ENCODE data around the gene STPG3. TPM values are rescaled to one million over a fixed set of nuclear protein-coding genes. Genes with fewer than 3 reads are reported as not detected.

STPG3 gene
- total and polyA plus RNA-seq, 2 experiments from 2014 or later, result not detected

DNA sequence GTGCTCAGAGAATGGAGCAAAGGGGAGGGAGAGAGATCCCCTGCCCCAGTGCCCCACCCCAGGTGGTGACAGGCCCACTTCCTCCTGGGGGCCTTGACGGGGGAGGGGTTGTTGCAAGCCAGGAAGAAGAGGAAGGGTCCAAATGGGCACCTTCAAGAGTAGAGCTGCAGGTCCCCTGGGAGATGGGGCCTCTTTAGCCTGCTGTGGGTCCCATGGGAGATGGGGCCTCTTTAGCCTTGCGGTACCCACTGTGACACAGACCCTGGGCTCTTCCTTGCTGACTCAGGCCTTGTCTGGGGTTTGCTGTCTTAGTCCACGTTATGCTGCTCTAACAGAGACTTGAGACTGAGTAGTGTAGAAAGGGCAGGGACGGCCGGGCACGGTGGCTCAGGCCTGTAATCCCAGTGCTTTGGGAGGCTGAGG, 16.9 kb downstream of the STPG3 start:
- H3F3A ChIP-seq (replicated peaks; ENCODE audit: low read depth), result no peaks in the 10 kb centered on the region
- H3K79me2 ChIP-seq (replicated peaks; ENCODE audit: insufficient read depth), result no peaks in the 10 kb centered on the region
- H3K27ac Mint-ChIP-seq, result peak overlapping the region; percentile 62; the same call in 1 of the 2 replicates
- H4K20me1 ChIP-seq (replicated peaks; ENCODE audit: insufficient read depth), result 0 out of 2 replicates have a peak, but pooled peaks cover 9% of the 10 kb centered on the region
- no peak for ATAC-seq
- peaks cover under 1% of the 10 kb centered on the region for H3K4me1 Mint-ChIP-seq
- H3K36me3 ChIP-seq (ENCODE audit: insufficient read depth), result peaks cover 10% of the 10 kb centered on the region; the same call in 1 of the 2 replicates
- H3K9me2 ChIP-seq (ENCODE audit: insufficient read depth), result no peaks in the 10 kb centered on the region
- no peaks in the 10 kb centered on the region for H3K27me3 ChIP-seq (ENCODE audit: insufficient read depth)
- H3K4me3 Mint-ChIP-seq, result no peak overlapping the region
- H2AFZ ChIP-seq, result no peak overlapping the region
- DNase-seq (ENCODE audit: low spot score), result no peak
- peaks cover 36% of the 10 kb centered on the region for H3K36me3 Mint-ChIP-seq (ENCODE audit: low read depth)
- H3K4me3 ChIP-seq, result no peak overlapping the region
- no peak overlapping the region for H3K27ac ChIP-seq (ENCODE audit: low read depth)
- no peaks in the 10 kb centered on the region for H3K4me1 ChIP-seq (ENCODE audit: insufficient read depth)
- no peak for TF ChIP-seq STAT1 (IDR thresholded peaks at IDR 0.05; ENCODE audit: unreplicated experiment)
- TF ChIP-seq ZNF114 (CRISPR knock-in tag; IDR thresholded peaks at IDR 0.05), result no peak
- TF ChIP-seq, protein P1, sequence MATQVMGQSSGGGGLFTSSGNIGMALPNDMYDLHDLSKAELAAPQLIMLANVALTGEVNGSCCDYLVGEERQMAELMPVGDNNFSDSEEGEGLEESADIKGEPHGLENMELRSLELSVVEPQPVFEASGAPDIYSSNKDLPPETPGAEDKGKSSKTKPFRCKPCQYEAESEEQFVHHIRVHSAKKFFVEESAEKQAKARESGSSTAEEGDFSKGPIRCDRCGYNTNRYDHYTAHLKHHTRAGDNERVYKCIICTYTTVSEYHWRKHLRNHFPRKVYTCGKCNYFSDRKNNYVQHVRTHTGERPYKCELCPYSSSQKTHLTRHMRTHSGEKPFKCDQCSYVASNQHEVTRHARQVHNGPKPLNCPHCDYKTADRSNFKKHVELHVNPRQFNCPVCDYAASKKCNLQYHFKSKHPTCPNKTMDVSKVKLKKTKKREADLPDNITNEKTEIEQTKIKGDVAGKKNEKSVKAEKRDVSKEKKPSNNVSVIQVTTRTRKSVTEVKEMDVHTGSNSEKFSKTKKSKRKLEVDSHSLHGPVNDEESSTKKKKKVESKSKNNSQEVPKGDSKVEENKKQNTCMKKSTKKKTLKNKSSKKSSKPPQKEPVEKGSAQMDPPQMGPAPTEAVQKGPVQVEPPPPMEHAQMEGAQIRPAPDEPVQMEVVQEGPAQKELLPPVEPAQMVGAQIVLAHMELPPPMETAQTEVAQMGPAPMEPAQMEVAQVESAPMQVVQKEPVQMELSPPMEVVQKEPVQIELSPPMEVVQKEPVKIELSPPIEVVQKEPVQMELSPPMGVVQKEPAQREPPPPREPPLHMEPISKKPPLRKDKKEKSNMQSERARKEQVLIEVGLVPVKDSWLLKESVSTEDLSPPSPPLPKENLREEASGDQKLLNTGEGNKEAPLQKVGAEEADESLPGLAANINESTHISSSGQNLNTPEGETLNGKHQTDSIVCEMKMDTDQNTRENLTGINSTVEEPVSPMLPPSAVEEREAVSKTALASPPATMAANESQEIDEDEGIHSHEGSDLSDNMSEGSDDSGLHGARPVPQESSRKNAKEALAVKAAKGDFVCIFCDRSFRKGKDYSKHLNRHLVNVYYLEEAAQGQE (IDR thresholded peaks at IDR 0.05; ENCODE audit: unreplicated experiment), result no peak
- TF ChIP-seq, protein P2, sequence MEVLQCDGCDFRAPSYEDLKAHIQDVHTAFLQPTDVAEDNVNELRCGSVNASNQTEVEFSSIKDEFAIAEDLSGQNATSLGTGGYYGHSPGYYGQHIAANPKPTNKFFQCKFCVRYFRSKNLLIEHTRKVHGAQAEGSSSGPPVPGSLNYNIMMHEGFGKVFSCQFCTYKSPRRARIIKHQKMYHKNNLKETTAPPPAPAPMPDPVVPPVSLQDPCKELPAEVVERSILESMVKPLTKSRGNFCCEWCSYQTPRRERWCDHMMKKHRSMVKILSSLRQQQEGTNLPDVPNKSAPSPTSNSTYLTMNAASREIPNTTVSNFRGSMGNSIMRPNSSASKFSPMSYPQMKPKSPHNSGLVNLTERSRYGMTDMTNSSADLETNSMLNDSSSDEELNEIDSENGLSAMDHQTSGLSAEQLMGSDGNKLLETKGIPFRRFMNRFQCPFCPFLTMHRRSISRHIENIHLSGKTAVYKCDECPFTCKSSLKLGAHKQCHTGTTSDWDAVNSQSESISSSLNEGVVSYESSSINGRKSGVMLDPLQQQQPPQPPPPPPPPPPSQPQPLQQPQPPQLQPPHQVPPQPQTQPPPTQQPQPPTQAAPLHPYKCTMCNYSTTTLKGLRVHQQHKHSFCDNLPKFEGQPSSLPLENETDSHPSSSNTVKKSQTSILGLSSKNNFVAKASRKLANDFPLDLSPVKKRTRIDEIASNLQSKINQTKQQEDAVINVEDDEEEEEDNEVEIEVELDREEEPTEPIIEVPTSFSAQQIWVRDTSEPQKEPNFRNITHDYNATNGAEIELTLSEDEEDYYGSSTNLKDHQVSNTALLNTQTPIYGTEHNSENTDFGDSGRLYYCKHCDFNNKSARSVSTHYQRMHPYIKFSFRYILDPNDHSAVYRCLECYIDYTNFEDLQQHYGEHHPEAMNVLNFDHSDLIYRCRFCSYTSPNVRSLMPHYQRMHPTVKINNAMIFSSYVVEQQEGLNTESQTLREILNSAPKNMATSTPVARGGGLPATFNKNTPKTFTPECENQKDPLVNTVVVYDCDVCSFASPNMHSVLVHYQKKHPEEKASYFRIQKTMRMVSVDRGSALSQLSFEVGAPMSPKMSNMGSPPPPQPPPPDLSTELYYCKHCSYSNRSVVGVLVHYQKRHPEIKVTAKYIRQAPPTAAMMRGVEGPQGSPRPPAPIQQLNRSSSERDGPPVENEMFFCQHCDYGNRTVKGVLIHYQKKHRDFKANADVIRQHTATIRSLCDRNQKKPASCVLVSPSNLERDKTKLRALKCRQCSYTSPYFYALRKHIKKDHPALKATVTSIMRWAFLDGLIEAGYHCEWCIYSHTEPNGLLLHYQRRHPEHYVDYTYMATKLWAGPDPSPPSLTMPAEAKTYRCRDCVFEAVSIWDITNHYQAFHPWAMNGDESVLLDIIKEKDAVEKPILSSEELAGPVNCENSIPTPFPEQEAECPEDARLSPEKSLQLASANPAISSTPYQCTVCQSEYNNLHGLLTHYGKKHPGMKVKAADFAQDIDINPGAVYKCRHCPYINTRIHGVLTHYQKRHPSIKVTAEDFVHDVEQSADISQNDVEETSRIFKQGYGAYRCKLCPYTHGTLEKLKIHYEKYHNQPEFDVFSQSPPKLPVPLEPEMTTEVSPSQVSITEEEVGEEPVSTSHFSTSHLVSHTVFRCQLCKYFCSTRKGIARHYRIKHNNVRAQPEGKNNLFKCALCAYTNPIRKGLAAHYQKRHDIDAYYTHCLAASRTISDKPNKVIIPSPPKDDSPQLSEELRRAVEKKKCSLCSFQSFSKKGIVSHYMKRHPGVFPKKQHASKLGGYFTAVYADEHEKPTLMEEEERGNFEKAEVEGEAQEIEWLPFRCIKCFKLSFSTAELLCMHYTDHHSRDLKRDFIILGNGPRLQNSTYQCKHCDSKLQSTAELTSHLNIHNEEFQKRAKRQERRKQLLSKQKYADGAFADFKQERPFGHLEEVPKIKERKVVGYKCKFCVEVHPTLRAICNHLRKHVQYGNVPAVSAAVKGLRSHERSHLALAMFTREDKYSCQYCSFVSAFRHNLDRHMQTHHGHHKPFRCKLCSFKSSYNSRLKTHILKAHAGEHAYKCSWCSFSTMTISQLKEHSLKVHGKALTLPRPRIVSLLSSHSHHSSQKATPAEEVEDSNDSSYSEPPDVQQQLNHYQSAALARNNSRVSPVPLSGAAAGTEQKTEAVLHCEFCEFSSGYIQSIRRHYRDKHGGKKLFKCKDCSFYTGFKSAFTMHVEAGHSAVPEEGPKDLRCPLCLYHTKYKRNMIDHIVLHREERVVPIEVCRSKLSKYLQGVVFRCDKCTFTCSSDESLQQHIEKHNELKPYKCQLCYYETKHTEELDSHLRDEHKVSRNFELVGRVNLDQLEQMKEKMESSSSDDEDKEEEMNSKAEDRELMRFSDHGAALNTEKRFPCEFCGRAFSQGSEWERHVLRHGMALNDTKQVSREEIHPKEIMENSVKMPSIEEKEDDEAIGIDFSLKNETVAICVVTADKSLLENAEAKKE (CRISPR knock-in tag; IDR thresholded peaks at IDR 0.05), result no peak
- no peak for TF ChIP-seq EZH2phosphoT487 (IDR thresholded peaks at IDR 0.05; ENCODE audit: unreplicated experiment)
- no peak overlapping the region for H3K4me2 ChIP-seq
- H3K27me3 Mint-ChIP-seq (ENCODE audit: insufficient read depth, low read depth, poor library complexity), result peaks cover 16% of the 10 kb centered on the region
- H3K9me3 Mint-ChIP-seq, result no peaks in the 10 kb centered on the region

All from GM23338 (cell line).